Measurements from ENCODE around the gene SMIM5. TPM values are rescaled to one million over a fixed set of nuclear protein-coding genes. Genes with fewer than 3 reads are reported as not detected.

The SMIM5 gene
- total RNA-seq (2014; rRNA removed; shearing (Covaris generic)), result not detected in 2 replicates
- 0.08 and 0.16 TPM in 2 replicates for polyA plus RNA-seq (2016; fragmentation: Nextera tagmentation; extraction: Ambion mirVana)

- Histone ChIP-seq H3K9me2 (ENCODE audit: insufficient read depth) (no peaks in the 10 kb centered on the region), H4K20me1 (ENCODE audit: insufficient read depth) (no peaks in the 10 kb centered on the region), H3K4me1 (ENCODE audit: insufficient read depth) (peaks cover 13% of the 10 kb centered on the region), H3F3A (ENCODE audit: insufficient read depth) (0 out of 2 replicates have a peak, but pooled peaks cover 4% of the 10 kb centered on the region), H2AFZ (peak within 1 kb of the TSS; percentile 61), H3K4me3 (no peak within 1 kb of the TSS), H3K9ac (peak within 1 kb of the TSS; percentile 53), H3K36me3 (ENCODE audit: low read depth) (no peaks in the 10 kb centered on the region), H3K79me2 (ENCODE audit: insufficient read depth) (no peaks in the 10 kb centered on the region), H3K27ac (peak within 1 kb of the TSS; percentile 73), H3K4me2 (ENCODE audit: unreplicated experiment) (peak within 1 kb of the TSS; percentile 60), H3K9me3 (ENCODE audit: low read depth) (no peaks in the 10 kb centered on the region), H3K27me3 (replicated peaks; ENCODE audit: insufficient read depth) (no peaks in the 10 kb centered on the region)
- DNase-seq, result peak; percentile 93
- no peak for TF ChIP-seq EZH2phosphoT487 (IDR thresholded peaks at IDR 0.05; ENCODE audit: insufficient read depth, low read depth)
- TF ChIP-seq EZH2 (IDR thresholded peaks at IDR 0.05; ENCODE audit: insufficient read depth, poor library complexity, severe bottlenecking), result no peak
- in situ Hi-C loops (cut with MboI), result no loop called here
- 11 to 14% methylated on average over 19 of the region's 19 CpGs for WGBS, 2 experiments (ENCODE audit: low coverage in 1 of 2, low lambda C conversion rate in 2 of 2, missing lambda C conversion rate in 2 of 2)
These were observed at the start of gene SMIM5 for GRCh38 chr17:75632863-75633485. Gene SMIM5, plus strand, starts transcription at chr17:75633434. Its CDS starts 6,768 bp downstream, at chr17:75640202.

GRCh38 chr17:75584849-75585175 is 48.4 kb upstream of the SMIM5 start:
- no peaks in the 10 kb centered on the region for H3K36me3 ChIP-seq (ENCODE audit: low read depth)
- H2AFZ ChIP-seq, result no peak overlapping the region
- H3K4me3 ChIP-seq, result no peak overlapping the region
- no peak overlapping the region for H3K27ac ChIP-seq
- no peaks in the 10 kb centered on the region for H3K4me1 ChIP-seq (ENCODE audit: insufficient read depth)
- H3K9me2 ChIP-seq (ENCODE audit: insufficient read depth), result no peaks in the 10 kb centered on the region
- H4K20me1 ChIP-seq (ENCODE audit: insufficient read depth), result no peaks in the 10 kb centered on the region
- H3F3A ChIP-seq (ENCODE audit: insufficient read depth), result no peaks in the 10 kb centered on the region
- no peaks in the 10 kb centered on the region for H3K9me3 ChIP-seq (ENCODE audit: low read depth)
- no peaks in the 10 kb centered on the region for H3K79me2 ChIP-seq (ENCODE audit: insufficient read depth)
- H3K9ac ChIP-seq, result no peak overlapping the region
- H3K27me3 ChIP-seq (replicated peaks; ENCODE audit: insufficient read depth), result peaks cover 20% of the 10 kb centered on the region; the same call in 1 of the 2 replicates
- no peak overlapping the region for H3K4me2 ChIP-seq (ENCODE audit: unreplicated experiment)
- WGBS, 2 experiments (ENCODE audit: low coverage in 1 of 2, low lambda C conversion rate in 2 of 2, missing lambda C conversion rate in 2 of 2), result 75 to 80% methylated on average over 7 of the region's 7 CpGs
- no peak for DNase-seq
- in situ Hi-C loops (cut with MboI), result no loop called here
- TF ChIP-seq EZH2phosphoT487 (IDR thresholded peaks at IDR 0.05; ENCODE audit: insufficient read depth, low read depth) (no peak), EZH2 (IDR thresholded peaks at IDR 0.05; ENCODE audit: insufficient read depth, poor library complexity, severe bottlenecking) (no peak)

- no peaks in the 10 kb centered on the region for H4K20me1 ChIP-seq (ENCODE audit: insufficient read depth)
- H3K9me2 ChIP-seq (ENCODE audit: insufficient read depth), result no peaks in the 10 kb centered on the region
- no peaks in the 10 kb centered on the region for H3F3A ChIP-seq (ENCODE audit: insufficient read depth)
- DNase-seq, result peak; percentile 32
- no peaks in the 10 kb centered on the region for H3K4me1 ChIP-seq (ENCODE audit: insufficient read depth)
- 0 out of 2 replicates have a peak within 1 kb of the TSS, but pooled peaks have one; percentile 12 for H3K9ac ChIP-seq
- no peaks in the 10 kb centered on the region for H3K36me3 ChIP-seq (ENCODE audit: low read depth)
- in situ Hi-C loops (cut with MboI), result no loop called here
- H3K4me3 ChIP-seq, result peak within 1 kb of the TSS; percentile 59
- H3K79me2 ChIP-seq (ENCODE audit: insufficient read depth), result no peaks in the 10 kb centered on the region
- peak within 1 kb of the TSS; percentile 11 for H3K4me2 ChIP-seq (ENCODE audit: unreplicated experiment)
- no peak within 1 kb of the TSS for H3K27ac ChIP-seq
- whole genome bisulfite sequencing, 2 experiments (ENCODE audit: low coverage in 1 of 2, low lambda C conversion rate in 2 of 2, missing lambda C conversion rate in 2 of 2), result 8 to 11% methylated on average over 47 to 69 of the region's 82 CpGs
- H3K27me3 ChIP-seq (replicated peaks; ENCODE audit: insufficient read depth), result peaks cover 20% of the 10 kb centered on the region; the same call in 1 of the 2 replicates
- H3K9me3 ChIP-seq (ENCODE audit: low read depth), result no peaks in the 10 kb centered on the region
- peak; percentile 60 for TF ChIP-seq EZH2 (IDR thresholded peaks at IDR 0.05; ENCODE audit: insufficient read depth, poor library complexity, severe bottlenecking)
- TF ChIP-seq EZH2phosphoT487 (IDR thresholded peaks at IDR 0.05; ENCODE audit: insufficient read depth, low read depth), result 0 out of 2 replicates have a peak, but pooled peaks have one; percentile 40
- H2AFZ ChIP-seq, result peak within 1 kb of the TSS; percentile 69
These were observed 45.3 kb upstream of the SMIM5 start, which contains the start of gene MYO15B for GRCh38 chr17:75587675-75588595. Gene MYO15B, plus strand, starts transcription at chr17:75587800. Its CDS starts 258 bp downstream, at chr17:75588058.

GRCh38 chr17:75588596-75589011 is 44.6 kb upstream of the SMIM5 start:
- Histone ChIP-seq H3K27me3 (replicated peaks; ENCODE audit: insufficient read depth) (peaks cover 20% of the 10 kb centered on the region; the same call in 1 of the 2 replicates), H3K9me2 (ENCODE audit: insufficient read depth) (no peaks in the 10 kb centered on the region), H3K4me2 (ENCODE audit: unreplicated experiment) (peak overlapping the region; percentile 11), H3K9ac (0 out of 2 replicates have a peak overlapping the region, but pooled peaks have one; percentile 12), H3K27ac (no peak overlapping the region), H3K4me3 (peak overlapping the region; percentile 59), H2AFZ (peak overlapping the region; percentile 69), H3K79me2 (ENCODE audit: insufficient read depth) (no peaks in the 10 kb centered on the region), H3K9me3 (ENCODE audit: low read depth) (no peaks in the 10 kb centered on the region), H3K4me1 (ENCODE audit: insufficient read depth) (no peaks in the 10 kb centered on the region), H4K20me1 (ENCODE audit: insufficient read depth) (no peaks in the 10 kb centered on the region), H3F3A (ENCODE audit: insufficient read depth) (no peaks in the 10 kb centered on the region), H3K36me3 (ENCODE audit: low read depth) (no peaks in the 10 kb centered on the region)
- WGBS, 2 experiments (ENCODE audit: low coverage in 1 of 2, low lambda C conversion rate in 2 of 2, missing lambda C conversion rate in 2 of 2), result 4 to 8% methylated on average over 20 to 41 of the region's 49 CpGs
- no peak for DNase-seq
- in situ Hi-C loops (cut with MboI), result no loop called here
- TF ChIP-seq EZH2 (IDR thresholded peaks at IDR 0.05; ENCODE audit: insufficient read depth, poor library complexity, severe bottlenecking) (no peak), EZH2phosphoT487 (IDR thresholded peaks at IDR 0.05; ENCODE audit: insufficient read depth, low read depth) (no peak)

Measured in GM23248 (cell line).